ENCODE results near the gene GPRIN1. TPM values are rescaled to one million over a fixed set of nuclear protein-coding genes. Genes with fewer than 3 reads are reported as not detected.
A peak's percentile ranks its signal among the peaks of the same experiment; 100 is the strongest.

Gene GPRIN1
- total and polyA plus RNA-seq, 4 donors, result 0.23 to 0.50 (median 0.30) TPM; not detected in 1

DNA sequence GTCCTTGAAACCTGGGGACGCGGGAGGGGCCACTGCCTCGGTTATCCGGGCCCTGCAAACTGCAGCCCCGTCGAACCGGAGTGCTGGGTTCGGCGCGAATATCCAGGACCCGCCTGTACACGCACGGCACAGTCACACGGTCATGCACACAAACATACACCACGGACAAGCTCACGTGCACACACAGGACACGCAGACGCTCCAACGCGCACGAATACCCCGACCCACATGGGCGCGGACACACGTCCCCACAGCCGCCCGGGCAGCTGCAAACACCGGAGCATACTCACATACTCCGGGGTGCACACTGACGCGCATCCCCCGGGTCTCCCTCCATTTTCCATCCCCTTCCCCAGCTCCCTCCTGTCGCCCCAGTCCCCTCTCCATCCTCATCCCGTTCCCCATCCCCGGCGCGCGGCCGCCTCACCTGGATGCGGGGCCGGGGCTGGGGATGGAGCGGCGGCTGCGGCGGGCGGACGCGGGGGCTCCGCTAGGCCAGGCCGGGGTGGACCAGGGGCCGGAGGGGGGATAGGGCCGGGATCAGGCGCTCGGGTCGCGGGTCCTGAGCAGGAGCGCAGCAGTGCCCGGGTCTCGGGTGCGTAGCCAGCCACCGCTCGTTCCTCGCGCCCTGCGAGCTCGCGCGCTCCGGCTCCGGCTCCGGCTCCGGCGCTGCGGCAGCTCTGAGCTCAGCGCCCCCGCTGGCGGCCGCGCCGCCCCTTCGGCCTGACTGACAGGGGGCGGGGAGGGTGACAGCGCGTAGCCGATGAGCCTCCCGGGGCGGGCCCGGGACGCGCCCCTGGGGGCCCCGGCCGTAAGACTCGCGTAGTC, 20.1 kb upstream of the GPRIN1 start, which contains the start of the genes EIF4E1B and SNCB:
EIF4E1B (plus strand) TSS at position 823 of the 828 bp plus-strand sequence. CDS start 12,113 bp downstream, outside the sequence.
SNCB (minus strand) TSS at position 682 of the 828 bp plus-strand sequence. CDS start 880 bp downstream, outside the sequence.
- H3K36me3 ChIP-seq (ENCODE audit: control insufficient read depth in 4 of 4, insufficient read depth in 3 of 4, low read depth in 1 of 4, low read length in 3 of 4), result no peaks in the 10 kb centered on the region
- TF ChIP-seq RXRA (IDR thresholded peaks at IDR 0.05) (no peak), FOXA1 (IDR thresholded peaks at IDR 0.05) (no peak)
- H3K9me3 ChIP-seq (ENCODE audit: control insufficient read depth in 4 of 4, low read length in 3 of 4), result no peaks in the 10 kb centered on the region
- H3K4me3 ChIP-seq (ENCODE audit: low read depth in 1 of 3, low read length in 3 of 3), result peak within 1 kb of the TSS in 1 of 3 donors; percentile 27
- no peak for DNase-seq (ENCODE audit: low spot score)
- H3K4me1 ChIP-seq (ENCODE audit: control insufficient read depth in 4 of 4, insufficient read depth in 4 of 4, low read length in 3 of 4), result peaks cover 0 to 5% (median 5%) of the 10 kb centered on the region in 4 donors
- H3K27me3 ChIP-seq (ENCODE audit: control insufficient read depth in 4 of 4, insufficient read depth in 4 of 4, low read length in 3 of 4), result peaks cover 4 to 21% (median 6%) of the 10 kb centered on the region in 4 donors
- H3K9ac ChIP-seq (ENCODE audit: low read depth in 1 of 2, low read length in 2 of 2), result no peak within 1 kb of the TSS
- WGBS, result 2% methylated on average over 94 of the region's 94 CpGs
- H3K27ac ChIP-seq (ENCODE audit: low read depth in 1 of 2, low read length in 2 of 2), result no peak within 1 kb of the TSS

DNA sequence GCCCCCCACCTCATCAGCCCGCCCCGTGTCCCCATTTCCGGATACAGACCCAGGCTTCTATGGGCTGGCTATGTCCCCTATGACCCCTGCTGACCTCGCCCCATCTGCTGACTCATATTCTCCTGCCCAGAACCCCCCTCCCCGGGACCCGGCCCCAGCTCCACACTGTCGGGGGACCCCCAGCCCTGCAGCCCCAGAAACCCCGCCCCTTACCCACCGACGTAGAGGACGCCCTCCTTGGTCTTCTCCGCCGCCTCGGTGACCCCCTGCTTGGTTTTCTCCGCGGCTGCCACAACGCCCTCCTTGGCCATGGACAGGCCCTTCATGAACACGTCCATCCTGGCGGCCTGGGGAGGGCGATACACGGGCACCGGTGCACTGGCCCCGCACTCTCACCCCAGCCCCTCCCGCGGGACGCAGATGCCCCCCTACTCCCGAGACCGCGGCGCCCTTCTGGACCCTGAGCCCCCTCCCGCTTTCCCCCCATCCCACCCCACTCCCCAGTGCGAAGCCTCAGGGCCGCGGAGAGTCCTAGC, 19.4 kb upstream of the GPRIN1 start:
- Histone ChIP-seq H3K27me3 (ENCODE audit: control insufficient read depth in 4 of 4, insufficient read depth in 4 of 4, low read length in 3 of 4) (peaks cover 4 to 21% (median 7%) of the 10 kb centered on the region in 4 donors), H3K36me3 (ENCODE audit: control insufficient read depth in 4 of 4, insufficient read depth in 3 of 4, low read depth in 1 of 4, low read length in 3 of 4) (no peaks in the 10 kb centered on the region), H3K4me3 (ENCODE audit: low read depth in 1 of 3, low read length in 3 of 3) (no peak overlapping the region), H3K4me1 (ENCODE audit: control insufficient read depth in 4 of 4, insufficient read depth in 4 of 4, low read length in 3 of 4) (peaks cover 0 to 5% (median 5%) of the 10 kb centered on the region in 4 donors), H3K9ac (ENCODE audit: low read depth in 1 of 2, low read length in 2 of 2) (no peak overlapping the region), H3K9me3 (ENCODE audit: control insufficient read depth in 4 of 4, low read length in 3 of 4) (no peaks in the 10 kb centered on the region), H3K27ac (ENCODE audit: low read depth in 1 of 2, low read length in 2 of 2) (no peak overlapping the region)
- 7% methylated on average over 34 of the region's 34 CpGs for WGBS
- TF ChIP-seq FOXA2 (IDR thresholded peaks at IDR 0.05) (no peak), TAF1 (conservative IDR thresholded peaks at IDR 0.05) (no peak), NR2F2 (IDR thresholded peaks at IDR 0.05) (no peak), RAD21 (IDR thresholded peaks at IDR 0.05) (no peak), GABPA (IDR thresholded peaks at IDR 0.05 in 1 of 2, conservative IDR thresholded peaks at IDR 0.05 in 1 of 2) (no peak), SP1 (IDR thresholded peaks at IDR 0.05) (no peak), HNF4G (IDR thresholded peaks at IDR 0.05) (no peak), EGR1 (IDR thresholded peaks at IDR 0.05; ENCODE audit: low read depth in 2 of 2) (no peak)
- TF ChIP-seq, protein P1, sequence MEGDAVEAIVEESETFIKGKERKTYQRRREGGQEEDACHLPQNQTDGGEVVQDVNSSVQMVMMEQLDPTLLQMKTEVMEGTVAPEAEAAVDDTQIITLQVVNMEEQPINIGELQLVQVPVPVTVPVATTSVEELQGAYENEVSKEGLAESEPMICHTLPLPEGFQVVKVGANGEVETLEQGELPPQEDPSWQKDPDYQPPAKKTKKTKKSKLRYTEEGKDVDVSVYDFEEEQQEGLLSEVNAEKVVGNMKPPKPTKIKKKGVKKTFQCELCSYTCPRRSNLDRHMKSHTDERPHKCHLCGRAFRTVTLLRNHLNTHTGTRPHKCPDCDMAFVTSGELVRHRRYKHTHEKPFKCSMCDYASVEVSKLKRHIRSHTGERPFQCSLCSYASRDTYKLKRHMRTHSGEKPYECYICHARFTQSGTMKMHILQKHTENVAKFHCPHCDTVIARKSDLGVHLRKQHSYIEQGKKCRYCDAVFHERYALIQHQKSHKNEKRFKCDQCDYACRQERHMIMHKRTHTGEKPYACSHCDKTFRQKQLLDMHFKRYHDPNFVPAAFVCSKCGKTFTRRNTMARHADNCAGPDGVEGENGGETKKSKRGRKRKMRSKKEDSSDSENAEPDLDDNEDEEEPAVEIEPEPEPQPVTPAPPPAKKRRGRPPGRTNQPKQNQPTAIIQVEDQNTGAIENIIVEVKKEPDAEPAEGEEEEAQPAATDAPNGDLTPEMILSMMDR (IDR thresholded peaks at IDR 0.05; ENCODE audit: low read depth, low read length, missing input control), result no peak
- TF ChIP-seq, protein P2, sequence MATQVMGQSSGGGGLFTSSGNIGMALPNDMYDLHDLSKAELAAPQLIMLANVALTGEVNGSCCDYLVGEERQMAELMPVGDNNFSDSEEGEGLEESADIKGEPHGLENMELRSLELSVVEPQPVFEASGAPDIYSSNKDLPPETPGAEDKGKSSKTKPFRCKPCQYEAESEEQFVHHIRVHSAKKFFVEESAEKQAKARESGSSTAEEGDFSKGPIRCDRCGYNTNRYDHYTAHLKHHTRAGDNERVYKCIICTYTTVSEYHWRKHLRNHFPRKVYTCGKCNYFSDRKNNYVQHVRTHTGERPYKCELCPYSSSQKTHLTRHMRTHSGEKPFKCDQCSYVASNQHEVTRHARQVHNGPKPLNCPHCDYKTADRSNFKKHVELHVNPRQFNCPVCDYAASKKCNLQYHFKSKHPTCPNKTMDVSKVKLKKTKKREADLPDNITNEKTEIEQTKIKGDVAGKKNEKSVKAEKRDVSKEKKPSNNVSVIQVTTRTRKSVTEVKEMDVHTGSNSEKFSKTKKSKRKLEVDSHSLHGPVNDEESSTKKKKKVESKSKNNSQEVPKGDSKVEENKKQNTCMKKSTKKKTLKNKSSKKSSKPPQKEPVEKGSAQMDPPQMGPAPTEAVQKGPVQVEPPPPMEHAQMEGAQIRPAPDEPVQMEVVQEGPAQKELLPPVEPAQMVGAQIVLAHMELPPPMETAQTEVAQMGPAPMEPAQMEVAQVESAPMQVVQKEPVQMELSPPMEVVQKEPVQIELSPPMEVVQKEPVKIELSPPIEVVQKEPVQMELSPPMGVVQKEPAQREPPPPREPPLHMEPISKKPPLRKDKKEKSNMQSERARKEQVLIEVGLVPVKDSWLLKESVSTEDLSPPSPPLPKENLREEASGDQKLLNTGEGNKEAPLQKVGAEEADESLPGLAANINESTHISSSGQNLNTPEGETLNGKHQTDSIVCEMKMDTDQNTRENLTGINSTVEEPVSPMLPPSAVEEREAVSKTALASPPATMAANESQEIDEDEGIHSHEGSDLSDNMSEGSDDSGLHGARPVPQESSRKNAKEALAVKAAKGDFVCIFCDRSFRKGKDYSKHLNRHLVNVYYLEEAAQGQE (IDR thresholded peaks at IDR 0.05), result no peak
- TF ChIP-seq, protein P3, sequence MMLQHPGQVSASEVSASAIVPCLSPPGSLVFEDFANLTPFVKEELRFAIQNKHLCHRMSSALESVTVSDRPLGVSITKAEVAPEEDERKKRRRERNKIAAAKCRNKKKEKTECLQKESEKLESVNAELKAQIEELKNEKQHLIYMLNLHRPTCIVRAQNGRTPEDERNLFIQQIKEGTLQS (IDR thresholded peaks at IDR 0.05), result no peak
- no peak for DNase-seq (ENCODE audit: low spot score)

All from liver (tissue), 9 donors.